Heart right ventricle (tissue), 16 donors: ENCODE results near the gene ARF6. TPM values are rescaled to one million over a fixed set of nuclear protein-coding genes. Genes with fewer than 3 reads are reported as not detected.

Experiments used
- ATAC-seq, 8 donors: fragments of 200-7000 bp; cut with Tn5 transposase; one replicate each; pipeline ENCODE4 v1.9.1; 2020; ENCODE audit warnings: mild to moderate bottlenecking in 8 of 8, moderate library complexity in 8 of 8, moderate number of reproducible peaks in 1 of 8
- DNase-seq, 2 donors: peaks; one replicate each; pipeline ENCODE4 v3.0.0-alpha.2; 2020
- H3K27ac ChIP-seq, 10 donors: fragments of 200-600 bp; sonication (generic) in 2 of 10; one replicate each; pipeline versions ENCODE4 v1.5.0 to v1.8.0; 2020 to 2022; ENCODE audit warnings: mild to moderate bottlenecking in 3 of 10
- H3K27me3 ChIP-seq, 7 donors: fragments of 200-600 bp; one replicate each; pipeline ENCODE4 v1.8.0; 2021 to 2022; ENCODE audit warnings: mild to moderate bottlenecking in 2 of 7
- H3K36me3 ChIP-seq, 9 donors: fragments of 200-600 bp; sonication (generic) in 1 of 9; one replicate each; pipeline versions ENCODE4 v1.5.0 to v1.8.0; 2020 to 2022; ENCODE audit warnings: mild to moderate bottlenecking in 2 of 9
- H3K4me1 ChIP-seq, 9 donors: fragments of 200-600 bp; sonication (generic) in 1 of 9; one replicate each; pipeline versions ENCODE4 v1.5.0 to v1.8.0; 2020 to 2022; ENCODE audit warnings: mild to moderate bottlenecking in 4 of 9
- H3K4me3 ChIP-seq, 10 donors: fragments of 200-600 bp; sonication (generic) in 2 of 10; one replicate each; pipeline versions ENCODE4 v1.5.0 to v1.8.0; 2020 to 2022; ENCODE audit warnings: mild to moderate bottlenecking in 7 of 10, moderate library complexity in 2 of 10
- H3K9me3 ChIP-seq, 11 donors: fragments of 200-600 bp in 10 of 11; sonication (generic) in 2 of 11; one replicate each; pipeline versions ENCODE4 v1.5.0 to v1.8.0; 2013 to 2022; ENCODE audit warnings: mild to moderate bottlenecking in 2 of 11, control low read depth in 1 of 11, moderate library complexity in 1 of 11
- WGBS, 2 donors: extraction: QIAGEN DNeasy Blood & Tissue Kit; methylation state at CpG; one replicate each; pipeline ENCODE4 v1.1.7; 2013; ENCODE audit warnings: inconsistent platforms in 1 of 2; 5-methylcytosine and 5-hydroxymethylcytosine counted together
- intact Hi-C, 10 donors: fragments of 100-400 bp; cut with DNase I; formaldehyde crosslinking; loops; one replicate each; pipeline versions ENCODE4 v1.11.1 to v1.14.2; 2022
- polyA plus RNA-seq, 2 donors: library from polyadenylated mRNA; stranded (reverse); fragments of 200-250 nt; gene quantifications; one replicate each; pipeline ENCODE4 v1.2.3, GENCODE V29; 2013
- total RNA-seq, 10 donors: library from RNA; stranded (reverse); fragmentation: NEBNext Ultra II Directional in 3 of 10; extraction: Animal tissue kit (Norgen Biotek cat#: 25700) in 3 of 10; gene quantifications; one replicate each; pipeline versions ENCODE4 v1.2.1 to v1.2.4, GENCODE V29; 2021 to 2023
- TF ChIP-seq, protein P1 (sequence below), 9 donors: fragments of 200-600 bp; sonication (generic) in 2 of 9; IDR thresholded peaks; one replicate each; pipeline versions ENCODE4 v1.5.0 to v1.8.0; 2021 to 2022; ENCODE audit warnings: antibody characterized with exemption in 9 of 9, mild to moderate bottlenecking in 5 of 9, moderate library complexity in 1 of 9
- donor health status: Arrhythmogenic right ventricular cardiomyopathy.
- donor health status: ischemic (EF 13 %, LVEDD 7.1; RV severe dilation, severe dysfunction).
- donor health status: healthy with polysubstance abuse.
- donor health status: DM: no; HTN: yes; CAD: no.
- donor health status: DM: no; HTN: no; CAD: no.
- donor health status: ischemic (EF 25% LVEDD 6.9; RV normal size, moderate dysfunction).
- donor health status: ischemic (EF 25% LVEDD 5.7; RV mildly dilated, moderate dysfunction).
- donor health status: healthy.
- donor health status: DM: yes; HTN: yes; CAD: no.
- donor health status: Ischemic cardiomyopathy.
- donor health status: ischemic (EF 35%, LVEDD 5.7; RV mildly dilated, moderate dysfunction).
- donor health status: nonischemic (EF 11% LVEDD 7.7; RV severe dilation, severe dysfunction).
- donor health status: DM: yes; HTN: yes; CAD: no.
- donor health status: PGD.
- donor health status: ischemic (EF 29% LVEDD 5.4; RV normal size, mild dysfunction).
- donor health status: nonischemic (EF 23%, LVEDD 6.1; RV moderate dilation, normal function).

ARF6 gene
- total and polyA plus RNA-seq, 12 donors: 11.0 to 40.5 (median 24.1) TPM

GRCh38 chr14:49923881-49924280, 31.0 kb downstream of the ARF6 start:
- Histone ChIP-seq H3K27ac (no peak overlapping the region), H3K36me3 (no peaks in the 10 kb centered on the region), H3K27me3 (no peaks in the 10 kb centered on the region), H3K4me3 (no peak overlapping the region), H3K9me3 (no peaks in the 10 kb centered on the region), H3K4me1 (peaks cover 0 to 15% (median 0%) of the 10 kb centered on the region in 9 donors)
- ATAC-seq (no peak), DNase-seq (no peak)
- TF ChIP-seq, protein P1, sequence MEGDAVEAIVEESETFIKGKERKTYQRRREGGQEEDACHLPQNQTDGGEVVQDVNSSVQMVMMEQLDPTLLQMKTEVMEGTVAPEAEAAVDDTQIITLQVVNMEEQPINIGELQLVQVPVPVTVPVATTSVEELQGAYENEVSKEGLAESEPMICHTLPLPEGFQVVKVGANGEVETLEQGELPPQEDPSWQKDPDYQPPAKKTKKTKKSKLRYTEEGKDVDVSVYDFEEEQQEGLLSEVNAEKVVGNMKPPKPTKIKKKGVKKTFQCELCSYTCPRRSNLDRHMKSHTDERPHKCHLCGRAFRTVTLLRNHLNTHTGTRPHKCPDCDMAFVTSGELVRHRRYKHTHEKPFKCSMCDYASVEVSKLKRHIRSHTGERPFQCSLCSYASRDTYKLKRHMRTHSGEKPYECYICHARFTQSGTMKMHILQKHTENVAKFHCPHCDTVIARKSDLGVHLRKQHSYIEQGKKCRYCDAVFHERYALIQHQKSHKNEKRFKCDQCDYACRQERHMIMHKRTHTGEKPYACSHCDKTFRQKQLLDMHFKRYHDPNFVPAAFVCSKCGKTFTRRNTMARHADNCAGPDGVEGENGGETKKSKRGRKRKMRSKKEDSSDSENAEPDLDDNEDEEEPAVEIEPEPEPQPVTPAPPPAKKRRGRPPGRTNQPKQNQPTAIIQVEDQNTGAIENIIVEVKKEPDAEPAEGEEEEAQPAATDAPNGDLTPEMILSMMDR (IDR thresholded peaks at IDR 0.05): no peak
- intact Hi-C loops: no loop called here
- 80 to 94% methylated on average over 4 of the region's 4 CpGs for WGBS, 2 donors

DNA sequence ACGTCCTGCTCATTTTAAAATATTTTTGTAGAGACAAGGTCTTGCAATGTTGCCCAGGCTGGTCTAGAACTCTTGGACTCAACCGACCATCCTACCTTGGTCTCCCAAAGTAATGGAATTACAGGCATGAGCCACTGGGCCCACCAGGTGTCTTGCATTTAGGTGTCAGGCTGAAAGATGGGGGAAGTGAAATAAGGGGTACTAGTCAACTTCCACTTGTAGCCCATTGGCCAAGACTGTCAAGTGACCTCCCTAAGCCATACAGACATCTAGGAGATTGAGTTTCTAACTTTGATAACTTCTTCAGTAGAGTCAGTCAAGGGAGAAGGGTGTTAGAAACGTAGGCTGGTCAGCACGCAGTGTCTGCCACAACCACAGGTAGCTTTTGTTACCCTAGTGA, 32.0 kb downstream of the ARF6 start:
- ATAC-seq: no peak
- WGBS, 2 donors: 93 to 97% methylated on average over 4 of the region's 4 CpGs
- intact Hi-C loops: no loop called here

GRCh38 chr14:49926803-49927202, 33.9 kb downstream of the ARF6 start:
- WGBS, 2 donors: 88 to 93% methylated on average over 2 of the region's 2 CpGs
- no peaks in the 10 kb centered on the region for H3K27me3 ChIP-seq
- H3K4me3 ChIP-seq: no peak overlapping the region
- H3K27ac ChIP-seq: no peak overlapping the region
- TF ChIP-seq, protein P1 (IDR thresholded peaks at IDR 0.05): no peak
- intact Hi-C loops: no loop called here
- no peaks in the 10 kb centered on the region for H3K36me3 ChIP-seq
- DNase-seq (no peak), ATAC-seq (no peak)
- peaks cover 0 to 12% (median 0%) of the 10 kb centered on the region in 9 donors for H3K4me1 ChIP-seq
- no peaks in the 10 kb centered on the region for H3K9me3 ChIP-seq

More for the DNA sequence above, 32.0 kb downstream of the ARF6 start:
- no peaks in the 10 kb centered on the region for H3K9me3 ChIP-seq
- H3K36me3 ChIP-seq: no peaks in the 10 kb centered on the region
- no peaks in the 10 kb centered on the region for H3K27me3 ChIP-seq
- TF ChIP-seq, protein P1 (IDR thresholded peaks at IDR 0.05): no peak
- H3K4me1 ChIP-seq: peaks cover 0 to 19% (median 0%) of the 10 kb centered on the region in 9 donors
- no peak for DNase-seq
- no peak overlapping the region for H3K27ac ChIP-seq
- no peak overlapping the region for H3K4me3 ChIP-seq

GRCh38 chr14:49928015-49928414, 35.1 kb downstream of the ARF6 start:
- WGBS, 2 donors: 70 to 97% methylated on average over 2 of the region's 2 CpGs
- H3K9me3 ChIP-seq: no peaks in the 10 kb centered on the region
- peaks cover 0 to 12% (median 0%) of the 10 kb centered on the region in 9 donors for H3K4me1 ChIP-seq
- H3K36me3 ChIP-seq: no peaks in the 10 kb centered on the region
- TF ChIP-seq, protein P1 (IDR thresholded peaks at IDR 0.05): no peak
- no peak for DNase-seq
- H3K4me3 ChIP-seq: no peak overlapping the region
- intact Hi-C loops: no loop called here
- H3K27me3 ChIP-seq: no peaks in the 10 kb centered on the region
- ATAC-seq: no peak
- no peak overlapping the region for H3K27ac ChIP-seq
